GM18951 (cell line): ENCODE results near the gene MITD1.

ENCODE experiments used
- POLR2A ChIP-seq: IDR thresholded peaks from 4 replicates; pipeline ENCODE4 v1.6.1; 2011; ENCODE audit warnings: mild to moderate bottlenecking; ENCODE audit not compliant: insufficient read length, insufficient read depth; ENCODE audit errors: extremely low read depth
- in situ Hi-C: fragments of 300-500 bp; cut with MboI; formaldehyde crosslinking; loops from one replicate; pipeline ENCODE4 v1.12.0; 2022; ENCODE audit warnings: low sequenced_read_pairs, mixed read lengths, inconsistent platforms; ENCODE audit not compliant: unreplicated experiment

Gene MITD1

DNA sequence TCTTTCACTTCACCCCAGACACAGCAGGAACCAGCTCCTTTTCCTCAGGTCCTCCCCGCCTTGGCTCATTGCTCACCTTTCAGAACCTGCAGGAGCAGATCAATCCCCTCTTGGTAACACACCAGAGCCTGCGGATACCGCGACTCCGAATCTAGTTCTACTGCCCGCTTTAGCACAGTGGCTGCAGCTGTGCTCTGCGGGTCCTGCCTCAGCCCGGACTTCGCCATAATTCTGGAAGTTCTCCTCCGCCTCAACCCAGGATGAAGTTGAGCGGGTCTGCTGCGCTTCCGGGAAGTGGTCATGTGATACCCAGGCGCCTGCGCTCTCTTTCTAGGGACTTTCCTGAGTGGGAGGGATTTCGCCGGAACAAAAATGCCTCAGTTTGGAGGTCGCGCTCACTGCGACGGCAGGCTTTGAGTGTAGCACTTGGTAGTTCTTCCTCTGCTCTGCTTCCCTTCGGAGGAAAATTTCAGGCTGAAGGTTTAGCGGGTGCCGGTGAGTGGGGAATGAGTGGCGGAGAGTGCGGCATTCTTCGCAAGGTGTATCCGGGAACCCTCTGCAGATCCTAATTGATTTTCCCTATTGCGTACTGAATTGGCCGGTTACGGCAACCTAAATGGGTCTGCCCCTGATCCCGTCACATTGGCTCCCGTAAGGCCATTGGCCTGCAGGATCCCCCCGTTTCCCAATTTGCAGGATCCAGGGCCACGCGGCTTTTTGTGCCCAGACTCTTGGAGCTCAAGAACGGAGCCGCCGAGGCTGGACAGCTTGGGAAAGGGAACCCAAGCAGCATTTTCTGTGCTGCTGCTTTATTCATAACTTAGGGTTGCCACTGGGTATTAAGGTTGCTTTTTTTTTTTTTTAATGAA is at the start of gene MITD1, which contains the start of gene MRPL30:
TSS of gene MITD1 (minus strand) at position 304 of the 869 bp plus-strand sequence. CDS start at position 227, 77 bp downstream.
TSS of gene MRPL30 (plus strand) at position 430 of the 869 bp plus-strand sequence. CDS start 5,020 bp downstream, outside the sequence.
- in situ Hi-C loops = loop anchor here (25.0 kb wide), 1 partner anchor 306 kb away; the partner anchor contains the start of gene REV1
- TF ChIP-seq POLR2A = peak; percentile 93

DNA sequence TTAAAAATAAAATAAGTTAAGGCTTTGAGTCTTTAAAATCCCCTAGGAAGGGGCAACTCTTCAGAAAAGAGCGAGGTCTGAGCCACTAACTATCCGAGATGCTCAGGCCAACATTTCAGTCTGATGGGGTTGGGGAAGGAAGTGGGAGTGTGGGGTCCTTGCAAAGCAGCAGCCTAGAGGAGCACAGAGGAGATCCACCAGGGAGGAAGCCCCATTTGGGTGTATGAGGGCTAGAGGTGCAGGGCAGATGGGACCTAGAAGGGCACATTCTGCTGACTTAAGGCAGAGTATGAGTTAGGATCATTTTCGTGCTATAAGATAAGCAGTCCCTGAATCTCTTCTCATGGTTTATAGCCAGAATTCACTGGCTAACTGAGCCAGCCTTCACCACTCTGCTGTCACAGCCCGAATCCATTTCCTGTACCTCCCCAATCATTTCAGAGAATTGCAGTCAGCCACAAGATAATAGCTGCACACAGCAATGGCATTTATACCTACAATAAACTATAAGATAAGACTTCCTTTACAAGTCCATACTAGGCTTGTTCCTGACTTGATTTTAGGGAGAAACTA is 37.2 kb upstream of the MITD1 start:
- no peak for TF ChIP-seq POLR2A
- in situ Hi-C loops = no loop called here

DNA sequence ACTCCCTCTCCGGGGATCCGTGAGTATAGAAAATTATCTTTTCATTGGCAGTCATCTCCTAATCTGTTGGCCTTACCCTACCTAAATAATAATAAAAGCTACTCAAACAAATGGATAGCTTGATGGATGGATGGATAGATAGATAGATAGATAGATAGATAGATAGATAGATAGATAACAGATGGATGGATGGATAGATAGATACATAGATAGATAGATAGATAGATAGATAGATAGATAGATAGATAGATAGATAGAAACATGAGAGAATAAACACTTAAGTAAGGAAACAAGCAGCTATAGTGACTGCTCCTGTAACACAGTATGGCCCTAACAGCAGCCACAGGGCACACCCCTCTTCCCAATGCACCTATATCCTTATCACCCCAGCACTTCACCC is 35.2 kb upstream of the MITD1 start:
- TF ChIP-seq POLR2A = no peak
- in situ Hi-C loops = no loop called here

DNA sequence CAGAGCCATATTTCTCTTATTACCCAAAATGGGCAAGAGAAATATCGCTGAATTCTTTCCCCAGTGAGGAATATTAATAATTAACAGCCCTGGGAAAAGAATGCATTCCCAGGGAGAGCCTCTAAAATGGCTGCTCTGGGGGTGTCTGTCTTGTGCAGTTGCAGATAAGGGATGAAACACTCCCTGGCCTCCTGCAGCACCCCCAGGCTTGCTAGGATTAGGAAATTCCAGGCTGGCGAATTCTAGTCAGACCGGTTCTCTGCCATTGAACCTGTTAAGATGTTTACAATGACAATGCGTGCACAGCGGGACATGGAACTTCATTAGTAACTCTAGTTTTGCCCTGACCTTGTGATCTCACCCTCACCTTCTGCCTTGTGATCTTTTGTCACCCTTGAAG is 24.6 kb upstream of the MITD1 start:
- in situ Hi-C loops = no loop called here

DNA sequence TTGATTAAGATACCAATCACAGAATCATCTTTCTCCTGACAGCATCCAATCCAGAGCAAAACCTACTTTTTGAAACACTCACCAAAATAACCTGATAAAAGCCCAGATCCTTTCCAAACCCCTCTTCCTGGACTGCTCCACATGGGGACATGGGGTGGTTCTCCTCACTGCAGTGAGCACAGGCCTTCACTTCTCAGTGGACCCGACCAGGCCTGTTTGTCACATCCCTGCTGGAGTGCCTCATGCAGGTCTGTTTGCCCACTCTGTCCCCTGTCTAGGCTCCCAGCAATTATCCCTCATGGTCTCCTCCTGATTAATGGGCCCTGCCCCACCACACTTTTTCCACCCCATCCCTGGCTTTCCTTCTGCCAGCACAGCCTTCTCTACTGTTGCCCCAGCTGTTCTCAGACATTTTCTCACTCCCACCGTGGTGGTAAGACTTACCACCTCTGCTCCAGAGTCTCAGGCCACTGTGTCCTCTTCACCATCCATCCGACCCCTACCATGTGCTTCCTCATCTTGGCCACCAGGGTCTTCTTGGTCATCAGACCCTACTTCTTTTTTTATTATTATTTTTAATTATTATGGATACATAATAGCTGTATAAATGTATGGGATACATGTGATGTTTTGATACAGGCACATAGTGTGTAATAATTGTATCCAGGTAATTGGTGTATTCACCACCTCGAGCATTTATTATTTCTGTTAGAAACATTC is 21.3 kb upstream of the MITD1 start:
- in situ Hi-C loops = no loop called here
- TF ChIP-seq POLR2A = no peak

More for the DNA sequence above, 24.6 kb upstream of the MITD1 start:
- TF ChIP-seq POLR2A = no peak

DNA sequence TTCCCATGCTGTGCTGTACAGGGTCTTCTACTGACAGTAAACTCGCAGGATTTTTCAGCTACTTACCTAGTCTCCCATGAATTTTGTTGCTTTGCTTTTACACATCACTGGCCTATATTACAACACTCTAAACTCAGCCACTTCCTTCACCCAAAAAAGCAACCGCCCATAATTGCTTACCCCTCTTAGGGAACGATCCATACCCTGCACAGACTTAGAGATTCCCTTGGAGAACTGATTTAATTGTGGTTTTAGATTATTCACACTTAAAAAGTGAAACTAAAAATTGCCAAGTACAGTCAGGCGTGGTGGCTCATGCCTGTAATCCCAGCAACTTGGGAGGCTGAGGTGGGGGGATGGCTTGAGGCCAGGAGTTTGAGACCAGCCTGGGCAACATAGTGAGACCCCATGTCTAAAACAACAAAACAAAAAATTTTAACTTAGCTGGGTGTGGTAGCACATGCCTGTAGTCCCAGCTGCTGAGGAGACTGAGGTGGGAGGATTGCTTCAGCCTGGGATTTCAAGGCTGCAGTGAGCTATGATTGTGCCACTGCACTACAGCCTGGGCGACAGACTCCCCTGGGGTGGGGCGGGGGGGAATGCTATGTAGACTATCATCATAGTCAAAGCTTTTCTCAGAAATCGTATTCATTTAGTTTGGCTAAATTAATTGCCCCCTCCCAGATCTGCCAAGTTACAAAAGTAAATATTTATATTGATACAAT is 19.4 kb upstream of the MITD1 start:
- in situ Hi-C loops = no loop called here
- no peak for TF ChIP-seq POLR2A

DNA sequence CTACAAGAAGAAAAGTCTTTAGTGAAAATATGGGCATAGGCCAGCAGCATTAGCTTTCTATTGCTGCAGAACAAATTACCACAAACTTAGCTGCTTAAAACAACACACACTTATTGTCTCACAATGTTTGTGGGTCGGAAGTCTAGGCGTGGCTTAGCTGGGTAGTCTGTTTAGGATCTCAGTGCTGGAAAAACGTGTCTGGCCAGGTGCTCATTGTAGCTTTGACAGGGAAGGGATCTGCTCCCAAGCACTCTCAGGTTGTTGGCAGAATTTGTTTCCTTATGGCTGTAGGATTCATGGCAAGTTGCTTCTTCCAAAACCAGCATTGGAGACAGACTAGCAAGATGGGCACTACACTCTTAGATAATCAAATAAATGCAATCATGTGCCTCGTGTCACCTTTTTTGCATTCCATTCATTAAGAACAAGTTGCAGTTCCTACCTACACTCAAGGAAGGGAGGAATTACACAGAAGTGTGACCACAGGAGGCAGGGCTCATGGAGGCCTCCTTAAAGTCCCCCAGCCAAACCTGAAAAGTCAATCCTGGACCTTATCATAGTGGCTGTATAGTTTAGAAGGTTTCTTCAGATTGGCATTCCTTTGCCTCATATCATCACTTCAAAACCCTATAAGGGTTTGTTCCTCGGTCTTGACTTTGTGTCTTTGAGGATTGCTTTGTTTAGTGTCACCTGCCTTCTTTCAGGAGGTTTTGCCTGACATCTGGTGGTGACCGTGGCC is 17.4 kb upstream of the MITD1 start:
- in situ Hi-C loops = loop anchor here (25.0 kb wide), 1 partner anchor 289 kb away; the partner anchor contains the start of gene REV1
- TF ChIP-seq POLR2A = no peak

DNA sequence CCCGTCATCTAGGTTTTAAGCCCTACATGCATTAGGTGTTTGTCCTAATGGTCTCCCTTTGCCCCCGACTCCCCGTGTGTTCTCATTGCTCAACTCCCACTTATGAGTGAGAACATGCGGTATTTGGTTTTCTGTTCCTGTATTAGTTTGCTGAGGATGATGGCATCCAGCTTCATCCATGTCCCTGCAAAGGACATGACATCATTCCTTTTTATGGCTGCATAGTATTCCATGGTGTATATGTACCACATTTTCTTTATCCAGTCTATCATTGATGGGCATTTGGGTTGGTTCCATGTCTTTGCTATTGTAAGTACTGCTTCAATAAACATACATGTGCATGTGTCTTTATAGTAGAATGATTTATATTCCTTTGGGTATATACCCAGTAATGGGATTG is 11.5 kb upstream of the MITD1 start:
- in situ Hi-C loops = loop anchor here (25.0 kb wide), 1 partner anchor 295 kb away; the partner anchor contains the start of gene REV1

DNA sequence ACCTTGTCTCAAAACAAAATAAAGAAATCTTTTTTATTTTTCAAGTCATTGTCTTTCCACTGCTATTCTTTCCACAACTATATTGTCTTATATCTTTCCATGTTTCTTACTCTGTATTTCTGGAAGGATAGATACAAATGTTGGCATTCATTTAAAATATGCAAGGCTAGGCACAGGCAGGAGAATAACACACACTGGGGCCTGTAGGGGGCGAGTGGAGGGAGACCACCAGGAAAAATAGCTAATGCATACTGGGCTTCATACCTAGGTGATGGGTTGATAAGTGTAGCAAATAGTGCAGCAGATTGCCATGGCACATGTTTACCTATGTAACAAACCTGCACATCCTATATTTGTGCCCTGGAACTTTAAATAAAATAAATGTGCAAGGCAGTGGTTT is 9.7 kb upstream of the MITD1 start:
- TF ChIP-seq POLR2A = no peak
- in situ Hi-C loops = loop anchor here (25.0 kb wide), 1 partner anchor 297 kb away; the partner anchor contains the start of gene REV1

DNA sequence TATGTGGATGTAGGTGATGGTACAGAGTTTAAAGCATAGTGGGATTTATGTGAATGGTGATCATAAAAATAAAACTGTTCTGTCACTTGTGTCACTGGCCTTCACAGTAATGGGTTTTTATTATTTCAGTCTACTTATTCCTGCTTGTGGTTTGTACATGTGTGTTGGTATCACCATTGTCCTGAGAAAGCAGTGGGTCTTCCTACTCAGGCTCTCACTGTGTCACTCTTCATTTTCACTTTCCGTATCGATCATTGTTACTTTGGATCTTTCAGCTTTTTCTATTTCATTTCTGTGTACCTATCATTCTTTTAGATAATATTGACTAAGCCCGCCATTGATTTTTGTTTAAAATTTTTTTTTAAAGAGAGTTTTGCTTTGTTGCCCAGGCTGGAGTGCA is 7.5 kb upstream of the MITD1 start:
- no peak for TF ChIP-seq POLR2A
- in situ Hi-C loops = loop anchor here (25.0 kb wide), 1 partner anchor 299 kb away; the partner anchor contains the start of gene REV1

DNA sequence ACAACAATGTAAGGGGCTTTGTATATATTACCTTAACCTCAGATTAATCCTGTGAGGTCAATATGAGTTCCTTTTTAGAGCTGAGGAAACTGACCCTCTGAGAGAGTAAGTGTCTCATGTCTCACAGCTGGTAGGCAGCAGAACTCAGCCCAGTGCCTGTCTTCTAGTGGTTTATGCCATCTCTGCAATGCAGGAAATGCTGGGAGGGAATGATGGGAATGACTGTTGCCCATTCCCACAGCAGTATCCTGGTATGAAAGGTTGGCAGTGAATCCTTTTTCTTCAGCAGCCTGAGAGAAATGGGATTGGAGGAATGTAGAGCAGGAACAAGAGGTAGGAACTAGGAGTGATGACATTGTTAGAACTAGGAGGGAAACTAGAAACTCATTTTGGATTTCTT is 6.2 kb upstream of the MITD1 start:
- in situ Hi-C loops = loop anchor here (25.0 kb wide), 1 partner anchor 300 kb away; the partner anchor contains the start of gene REV1
- no peak for TF ChIP-seq POLR2A

DNA sequence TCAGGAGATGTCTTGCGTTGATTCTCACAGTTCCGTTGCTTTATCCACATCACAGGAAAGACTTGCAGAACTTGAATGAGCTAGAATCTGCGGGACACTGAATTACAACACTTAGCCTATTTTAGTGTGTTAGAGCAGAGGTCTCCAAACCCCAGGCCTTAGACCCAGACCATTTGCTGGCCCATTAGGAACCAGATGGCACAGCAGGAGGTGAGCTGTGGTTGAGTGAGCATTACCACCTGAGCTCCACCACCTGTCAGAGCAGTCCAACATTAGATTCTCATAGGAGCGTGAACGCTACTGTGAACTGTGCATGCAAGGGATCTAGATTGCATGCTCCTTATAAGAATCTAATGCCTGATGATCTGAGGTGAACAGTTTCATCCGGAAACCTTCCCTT is 4.0 kb upstream of the MITD1 start:
- no peak for TF ChIP-seq POLR2A
- in situ Hi-C loops = loop anchor here (25.0 kb wide), 1 partner anchor 302 kb away; the partner anchor contains the start of gene REV1
